ENCODE measurements around the gene KDELR1.

KDELR1 gene

DNA sequence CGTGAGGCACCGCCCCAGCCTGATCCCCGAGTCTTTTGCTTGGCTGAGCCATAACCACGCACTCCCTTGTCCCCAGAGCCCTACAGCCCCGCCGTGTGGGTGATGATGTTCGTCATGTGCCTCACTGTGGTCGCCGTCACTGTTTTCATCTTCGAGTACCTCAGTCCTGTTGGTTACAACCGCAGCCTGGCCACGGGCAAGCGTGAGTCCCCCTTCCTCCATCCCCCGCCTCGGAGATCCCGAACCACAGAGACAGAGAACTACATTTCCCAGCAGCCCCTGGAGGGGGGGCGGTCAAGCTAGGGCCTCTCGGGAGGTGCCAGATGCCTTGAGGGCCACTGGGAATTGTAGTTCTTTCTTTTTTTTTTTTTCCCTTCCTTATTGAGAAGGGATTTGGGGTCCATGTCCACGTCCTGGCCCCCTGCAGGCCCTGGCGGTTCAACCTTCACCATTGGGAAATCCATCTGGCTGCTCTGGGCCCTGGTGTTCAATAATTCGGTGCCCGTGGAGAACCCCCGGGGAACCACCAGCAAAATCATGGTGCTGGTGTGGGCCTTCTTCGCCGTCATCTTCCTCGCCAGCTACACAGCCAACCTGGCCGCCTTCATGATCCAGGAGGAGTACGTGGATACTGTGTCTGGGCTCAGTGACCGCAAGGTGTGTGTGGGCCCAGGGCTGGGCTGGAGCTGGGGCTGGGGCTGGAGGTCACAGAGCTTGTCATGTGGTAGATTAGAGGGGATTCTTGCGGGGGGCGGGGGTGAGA, 28.0 kb upstream of the KDELR1 start:
- TF ChIP-seq, protein P1, sequence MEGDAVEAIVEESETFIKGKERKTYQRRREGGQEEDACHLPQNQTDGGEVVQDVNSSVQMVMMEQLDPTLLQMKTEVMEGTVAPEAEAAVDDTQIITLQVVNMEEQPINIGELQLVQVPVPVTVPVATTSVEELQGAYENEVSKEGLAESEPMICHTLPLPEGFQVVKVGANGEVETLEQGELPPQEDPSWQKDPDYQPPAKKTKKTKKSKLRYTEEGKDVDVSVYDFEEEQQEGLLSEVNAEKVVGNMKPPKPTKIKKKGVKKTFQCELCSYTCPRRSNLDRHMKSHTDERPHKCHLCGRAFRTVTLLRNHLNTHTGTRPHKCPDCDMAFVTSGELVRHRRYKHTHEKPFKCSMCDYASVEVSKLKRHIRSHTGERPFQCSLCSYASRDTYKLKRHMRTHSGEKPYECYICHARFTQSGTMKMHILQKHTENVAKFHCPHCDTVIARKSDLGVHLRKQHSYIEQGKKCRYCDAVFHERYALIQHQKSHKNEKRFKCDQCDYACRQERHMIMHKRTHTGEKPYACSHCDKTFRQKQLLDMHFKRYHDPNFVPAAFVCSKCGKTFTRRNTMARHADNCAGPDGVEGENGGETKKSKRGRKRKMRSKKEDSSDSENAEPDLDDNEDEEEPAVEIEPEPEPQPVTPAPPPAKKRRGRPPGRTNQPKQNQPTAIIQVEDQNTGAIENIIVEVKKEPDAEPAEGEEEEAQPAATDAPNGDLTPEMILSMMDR (IDR thresholded peaks at IDR 0.05; ENCODE audit: insufficient read depth, low read depth, low read length, missing control alignments), result no peak
- no peak overlapping the region for H3K4me3 ChIP-seq (ENCODE audit: low read length)
- peak; percentile 40 for DNase-seq (ENCODE audit: low read depth)

DNA sequence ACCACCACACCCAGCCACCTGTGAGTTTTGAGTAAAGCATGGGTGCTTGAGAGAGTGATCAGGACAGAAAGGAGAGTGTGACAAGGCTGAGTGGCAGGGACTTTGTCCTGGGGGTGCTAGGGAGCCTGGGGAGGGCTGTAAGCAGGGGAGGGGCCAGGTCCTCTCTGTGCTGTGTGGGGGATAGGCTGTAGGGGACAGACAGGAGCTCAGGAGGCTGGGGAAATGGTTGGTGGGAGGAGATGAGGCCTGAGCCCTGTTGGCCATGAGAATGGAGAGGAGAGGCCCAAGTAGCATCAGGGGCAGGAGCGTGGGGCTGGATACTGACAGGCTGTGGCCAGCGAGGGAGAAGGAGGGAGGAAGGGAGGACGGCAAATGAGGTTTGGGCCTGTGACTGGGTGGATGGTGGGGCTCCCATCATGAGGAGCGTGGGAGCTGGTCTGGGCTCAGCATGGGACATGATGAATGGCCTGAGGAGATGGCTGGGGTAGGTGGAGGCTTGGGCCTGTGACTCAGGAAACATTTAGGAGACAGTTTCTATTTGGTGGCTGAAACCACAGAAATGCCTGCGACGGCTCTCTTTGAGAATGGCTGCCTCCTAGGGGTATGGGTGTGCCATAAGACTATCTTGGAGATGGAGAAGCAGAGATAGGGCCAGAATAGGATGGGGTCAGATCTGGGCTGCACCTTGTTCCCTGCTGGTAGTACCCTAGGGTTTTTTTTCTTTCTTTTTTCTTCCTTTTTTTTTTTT, 27.1 kb upstream of the KDELR1 start:
- no peak for DNase-seq (ENCODE audit: low read depth)
- TF ChIP-seq, protein P1 (IDR thresholded peaks at IDR 0.05; ENCODE audit: insufficient read depth, low read depth, low read length, missing control alignments), result no peak
- H3K4me3 ChIP-seq (ENCODE audit: low read length), result no peak overlapping the region

DNA sequence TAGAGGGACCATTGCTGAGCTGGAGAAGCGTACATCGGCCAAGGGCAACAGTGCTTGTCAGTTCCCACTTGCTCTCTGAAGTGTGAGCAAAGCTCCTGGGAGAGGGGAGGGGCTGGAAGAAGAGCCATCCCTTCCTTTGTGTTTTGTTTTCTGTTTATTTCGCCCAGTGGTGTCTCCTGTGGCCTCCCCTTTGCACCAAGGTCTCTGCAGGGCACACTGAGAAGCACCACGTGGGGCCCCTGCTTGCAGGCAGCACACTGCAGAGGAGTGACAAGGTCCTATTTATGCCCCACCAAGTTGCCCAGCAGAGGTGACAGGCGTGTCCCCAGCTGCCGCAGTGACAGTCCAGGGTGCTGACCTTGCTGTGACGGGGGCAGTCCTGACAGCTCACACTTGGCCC, 26.1 kb upstream of the KDELR1 start:
- H3K4me3 ChIP-seq (ENCODE audit: low read length), result no peak overlapping the region
- TF ChIP-seq, protein P1 (IDR thresholded peaks at IDR 0.05; ENCODE audit: insufficient read depth, low read depth, low read length, missing control alignments), result no peak
- DNase-seq (ENCODE audit: low read depth), result no peak

DNA sequence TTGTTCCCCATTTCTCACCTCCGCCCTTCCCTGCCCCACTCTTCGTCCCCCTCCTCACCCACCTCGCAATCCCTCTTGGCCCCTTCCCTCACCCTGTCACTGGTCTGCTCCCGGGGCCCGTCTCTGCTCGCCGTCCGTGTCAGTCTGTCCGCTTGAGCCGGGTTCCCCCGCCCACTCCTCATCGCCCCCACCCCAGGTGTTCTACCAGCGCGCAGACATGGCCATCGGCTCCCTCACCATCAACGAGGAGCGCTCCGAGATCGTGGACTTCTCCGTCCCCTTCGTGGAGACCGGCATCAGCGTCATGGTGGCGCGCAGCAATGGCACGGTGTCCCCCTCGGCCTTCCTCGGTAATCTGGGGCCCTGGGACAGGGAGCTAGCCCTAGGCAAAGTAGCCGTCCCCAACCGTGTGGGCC, 24.5 kb upstream of the KDELR1 start:
- DNase-seq (ENCODE audit: low read depth), result no peak
- peak overlapping the region; percentile 10 for H3K4me3 ChIP-seq (ENCODE audit: low read length)
- TF ChIP-seq, protein P1 (IDR thresholded peaks at IDR 0.05; ENCODE audit: insufficient read depth, low read depth, low read length, missing control alignments), result no peak

DNA sequence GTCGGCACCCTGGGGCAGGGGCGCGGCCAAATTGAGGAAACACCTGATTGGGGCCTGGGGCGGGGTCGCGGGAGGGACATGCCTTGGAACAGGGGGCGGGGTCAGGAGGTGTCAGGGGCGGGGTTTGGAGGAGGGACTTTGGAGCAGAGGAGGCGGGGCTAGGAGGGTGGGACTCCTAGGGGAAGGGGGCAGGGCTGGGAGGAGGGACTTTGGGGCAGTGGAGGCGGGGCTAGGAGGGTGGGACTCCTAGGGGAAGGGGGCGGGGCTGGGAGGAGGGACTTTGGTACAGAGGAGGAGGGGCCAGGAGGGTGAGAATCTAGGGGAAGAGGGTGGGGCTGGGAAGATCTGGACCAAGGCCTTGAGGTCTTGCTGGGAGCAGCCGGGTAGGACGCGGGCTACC, 24.0 kb upstream of the KDELR1 start:
- peak overlapping the region; percentile 10 for H3K4me3 ChIP-seq (ENCODE audit: low read length)
- peak; percentile 89 for DNase-seq (ENCODE audit: low read depth)
- TF ChIP-seq, protein P1 (IDR thresholded peaks at IDR 0.05; ENCODE audit: insufficient read depth, low read depth, low read length, missing control alignments), result no peak

DNA sequence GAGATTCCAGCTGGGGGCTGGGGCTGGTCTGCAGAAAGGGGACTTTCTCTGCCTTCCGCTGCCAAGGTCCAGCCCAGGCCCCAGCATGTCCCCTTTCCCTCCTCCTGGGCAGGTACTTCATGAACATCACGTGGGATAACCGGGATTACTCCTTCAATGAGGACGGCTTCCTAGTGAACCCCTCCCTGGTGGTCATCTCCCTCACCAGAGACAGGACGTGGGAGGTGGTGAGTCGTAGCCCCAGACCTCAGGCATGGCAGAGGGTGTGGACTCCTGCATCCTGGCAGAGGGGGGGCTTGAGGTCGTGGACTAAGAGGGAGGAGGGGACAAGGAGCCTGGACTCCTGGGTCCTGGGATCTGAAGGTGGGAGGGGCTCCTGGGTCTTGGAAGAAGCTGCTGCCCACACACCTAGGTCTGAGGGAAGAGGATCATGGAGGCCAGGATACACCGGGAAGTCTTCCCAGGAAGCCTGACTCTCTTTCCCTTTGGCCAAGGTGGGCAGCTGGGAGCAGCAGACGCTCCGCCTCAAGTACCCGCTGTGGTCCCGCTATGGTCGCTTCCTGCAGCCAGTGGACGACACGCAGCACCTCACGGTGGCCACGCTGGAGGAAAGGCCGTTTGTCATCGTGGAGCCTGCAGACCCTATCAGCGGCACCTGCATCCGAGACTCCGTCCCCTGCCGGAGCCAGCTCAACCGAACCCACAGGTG, 22.7 kb upstream of the KDELR1 start:
- DNase-seq (ENCODE audit: low read depth), result no peak
- H3K4me3 ChIP-seq (ENCODE audit: low read length), result no peak overlapping the region
- TF ChIP-seq, protein P1 (IDR thresholded peaks at IDR 0.05; ENCODE audit: insufficient read depth, low read depth, low read length, missing control alignments), result no peak

All from epithelial cell of esophagus (primary cell).